ENCODE measurements around the gene CNTRL.

The CNTRL gene

GRCh38 chr9:121204611-121205010 lies 129.9 kb downstream of the CNTRL start:
- DNase-seq, result no peak

DNA sequence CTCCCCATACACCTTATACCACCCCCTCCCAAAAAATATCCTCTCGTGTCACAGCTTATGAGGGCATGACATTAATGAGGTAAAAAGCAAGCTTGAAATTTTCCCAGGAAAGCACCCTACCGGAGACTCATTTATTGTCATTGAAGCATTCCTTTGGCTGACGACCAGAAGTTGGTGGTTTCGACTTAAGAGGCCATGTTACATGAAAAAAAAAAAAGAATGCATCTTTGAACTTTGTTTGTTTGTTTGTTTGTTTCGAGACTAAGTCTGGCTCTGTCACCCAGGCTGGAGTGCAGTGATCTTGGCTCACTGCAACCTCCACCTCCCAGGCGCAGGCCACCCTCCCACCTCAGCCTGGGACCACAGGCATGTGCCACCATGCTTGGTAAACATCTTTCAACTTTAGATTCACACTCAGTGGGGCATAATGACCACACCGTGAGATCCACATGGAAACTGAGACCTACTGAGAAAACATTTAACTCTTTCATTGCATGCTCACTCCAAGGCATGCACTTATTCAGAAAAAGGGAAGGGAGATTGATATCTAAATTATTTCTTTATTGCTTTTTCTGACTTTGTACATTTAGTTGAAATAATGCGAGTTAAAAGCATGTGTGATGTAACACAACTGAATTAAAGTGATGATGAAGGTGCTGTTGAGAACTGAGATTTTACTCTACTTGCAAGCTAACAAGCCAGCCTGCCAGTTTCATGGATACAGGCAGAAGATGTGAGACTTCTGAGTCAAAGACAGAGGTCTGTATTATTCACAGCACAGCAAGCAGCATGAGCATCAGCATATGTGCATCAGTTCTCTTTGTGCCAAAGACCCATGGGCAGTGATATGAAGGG lies 132.0 kb downstream of the CNTRL start:
- no peak for DNase-seq

DNA sequence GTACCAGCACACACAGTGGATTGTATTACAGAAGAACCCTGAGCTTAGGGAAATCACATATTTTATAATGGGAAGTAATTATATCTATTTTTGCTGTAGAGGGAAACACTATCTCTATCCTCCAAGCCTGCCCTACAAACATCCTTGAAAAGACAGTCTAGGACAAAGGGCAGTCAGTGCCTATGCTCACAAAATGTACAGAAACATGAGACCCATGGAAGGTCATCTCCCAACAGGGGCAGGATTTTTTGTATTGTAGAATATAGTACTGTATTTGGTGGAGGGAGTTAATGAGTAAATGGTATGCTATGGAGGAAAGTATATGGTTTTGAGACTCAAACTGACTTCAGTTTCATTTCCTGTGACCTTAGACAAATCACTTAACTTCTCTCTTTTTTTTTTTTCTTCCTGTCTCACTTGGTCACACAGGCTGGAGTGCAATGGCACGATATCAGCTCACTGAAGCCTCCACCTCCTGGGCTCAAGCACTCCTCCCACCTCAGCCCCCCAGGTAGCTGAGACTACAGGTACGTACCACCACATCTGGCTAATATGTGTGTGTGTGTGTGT lies 132.7 kb downstream of the CNTRL start:
- DNase-seq, result no peak

GRCh38 chr9:121210536-121210935 lies 135.8 kb downstream of the CNTRL start:
- DNase-seq, result no peak

DNA sequence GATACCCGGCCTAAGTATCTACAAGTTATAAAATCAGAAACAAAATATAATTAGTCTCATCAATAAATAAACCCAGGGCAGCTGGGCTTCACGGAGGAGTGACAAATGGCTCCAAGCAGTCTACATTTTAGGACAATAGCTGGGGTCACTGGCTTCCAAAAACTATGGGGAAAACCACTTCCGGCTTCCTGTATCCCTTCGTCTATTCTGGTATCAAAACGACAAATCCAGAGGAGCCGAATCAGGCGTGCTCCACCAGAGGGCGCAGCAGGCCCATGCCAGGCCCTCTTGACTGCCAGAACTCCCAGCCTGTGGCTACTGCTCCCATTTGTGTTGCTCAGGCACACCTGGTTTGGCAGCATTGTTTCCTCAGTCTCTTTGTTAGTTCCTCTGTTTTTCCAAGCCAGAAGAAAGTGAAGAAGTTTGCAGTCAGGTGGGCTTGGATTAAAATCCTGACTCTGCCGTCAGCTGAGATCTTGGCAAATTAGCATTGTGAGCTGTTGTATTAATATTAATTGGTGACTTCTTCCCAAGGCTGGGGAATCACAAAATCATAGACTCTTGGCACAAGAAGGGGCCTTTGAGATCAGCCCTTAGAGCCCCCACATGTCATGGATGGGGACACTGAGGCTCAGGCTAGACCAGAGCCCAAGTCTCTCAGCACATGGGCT lies 138.5 kb downstream of the CNTRL start:
- peak; percentile 96 for DNase-seq

DNA sequence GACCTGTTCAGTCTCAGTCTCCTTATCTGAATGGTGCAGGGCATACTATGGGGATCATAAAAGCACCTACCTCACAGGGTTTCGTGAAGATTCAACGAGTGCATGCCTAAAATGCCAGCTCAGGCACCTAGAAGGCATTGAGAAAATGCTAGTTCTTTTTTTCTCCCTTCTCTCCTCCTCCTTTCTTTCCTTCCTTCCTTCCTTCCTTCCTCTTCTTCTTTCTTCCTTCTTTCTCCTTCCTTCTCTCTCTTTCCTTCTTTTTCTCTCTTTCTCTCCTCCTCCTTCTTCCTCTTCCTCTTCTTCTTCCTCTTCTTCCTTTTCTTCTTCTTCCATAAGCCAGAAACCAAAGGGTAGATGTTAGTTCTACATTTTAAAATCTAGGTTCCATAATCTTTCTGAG lies 139.2 kb downstream of the CNTRL start:
- no peak for DNase-seq

DNA sequence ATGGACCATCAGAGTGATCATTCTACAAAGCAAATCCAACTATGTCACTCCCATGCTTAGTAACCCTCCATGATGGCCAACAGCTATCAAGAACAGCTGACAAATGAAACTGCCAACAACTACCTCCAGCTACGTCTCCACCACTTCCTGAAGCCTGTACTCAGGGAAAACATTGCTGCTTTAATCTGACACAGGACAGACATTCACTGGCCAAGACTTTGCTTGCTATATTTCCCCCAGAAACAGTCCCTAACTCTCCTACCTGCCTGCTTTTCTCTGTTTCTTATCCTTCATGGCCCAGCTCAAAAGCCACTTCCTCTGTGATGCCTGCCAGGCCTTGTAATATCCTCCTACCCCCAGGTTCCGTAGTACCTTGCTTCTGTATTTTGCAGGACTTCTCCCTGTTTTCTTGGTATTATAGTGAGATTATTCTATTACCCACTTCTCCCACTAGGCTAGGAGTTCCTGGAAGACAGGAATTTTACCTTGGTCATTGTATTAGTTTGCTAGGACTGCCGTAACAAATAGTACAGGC lies 141.6 kb downstream of the CNTRL start:
- DNase-seq, result no peak

DNA sequence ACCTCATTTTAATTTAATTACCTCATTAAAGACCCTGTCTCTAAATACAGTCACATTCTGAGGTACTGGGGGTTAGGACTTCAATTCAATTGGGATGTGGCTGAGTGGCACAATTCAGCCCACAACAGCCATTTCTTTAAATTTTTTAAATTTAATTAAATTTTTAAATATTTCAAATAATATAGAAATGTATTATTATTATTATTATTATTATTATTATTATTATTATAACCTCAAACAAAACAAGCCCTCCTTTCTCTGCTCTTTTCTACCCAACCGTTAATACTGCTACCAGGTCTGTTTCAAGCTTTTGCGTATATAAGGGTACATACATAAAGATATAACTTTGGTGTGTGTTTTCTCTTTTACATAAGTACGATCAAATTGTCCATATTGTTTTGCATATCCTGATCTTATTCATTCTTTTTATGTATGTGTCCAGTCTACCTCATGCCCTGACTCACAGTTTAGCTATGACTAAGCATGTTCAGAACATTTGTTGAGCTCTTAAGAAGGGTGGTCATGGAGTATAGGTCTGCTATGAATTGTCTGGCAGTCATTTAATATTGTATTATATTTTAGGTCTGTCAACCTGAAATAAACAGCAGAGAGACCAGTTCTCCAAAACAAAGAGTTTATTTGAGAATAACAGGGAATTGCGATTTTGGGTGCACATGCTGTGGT lies 143.0 kb downstream of the CNTRL start:
- DNase-seq, result no peak

DNA sequence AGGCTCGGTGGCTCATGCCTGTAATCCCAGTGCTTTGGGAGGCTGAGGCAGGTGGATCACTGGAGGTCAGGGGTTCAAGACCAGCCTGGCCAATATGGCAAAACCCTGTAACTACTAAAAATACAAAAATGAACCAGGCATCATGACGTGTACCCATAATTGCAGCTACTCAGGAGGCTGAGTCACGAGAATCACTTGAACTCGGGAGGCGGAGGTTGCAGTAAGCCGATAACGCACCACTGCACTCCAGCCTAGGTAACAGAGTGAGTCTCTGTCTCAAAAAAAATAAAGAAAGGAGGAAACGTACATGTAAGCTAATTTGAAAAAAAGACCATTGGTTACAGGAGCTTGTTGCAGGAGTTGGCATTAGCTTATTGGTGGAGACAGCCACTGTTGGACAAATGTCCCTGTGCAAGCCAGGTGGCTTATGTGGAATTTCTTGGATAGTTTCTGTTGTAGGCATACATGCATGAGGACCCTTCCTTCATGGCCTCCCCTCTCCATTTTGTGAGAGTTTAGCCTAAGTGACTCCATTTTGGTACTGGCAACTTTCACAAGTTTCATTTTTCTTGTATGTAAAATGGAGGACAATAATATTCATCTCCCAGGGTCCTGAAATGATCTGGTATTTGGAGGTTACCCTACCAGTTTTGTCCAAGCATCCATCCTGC lies 143.7 kb downstream of the CNTRL start:
- DNase-seq, result no peak

GRCh38 chr9:121219530-121219929 lies 144.8 kb downstream of the CNTRL start:
- DNase-seq, result peak; percentile 50

- DNase-seq, result no peak
These were observed 146.4 kb downstream of the CNTRL start for GRCh38 chr9:121220996-121221663.

DNA sequence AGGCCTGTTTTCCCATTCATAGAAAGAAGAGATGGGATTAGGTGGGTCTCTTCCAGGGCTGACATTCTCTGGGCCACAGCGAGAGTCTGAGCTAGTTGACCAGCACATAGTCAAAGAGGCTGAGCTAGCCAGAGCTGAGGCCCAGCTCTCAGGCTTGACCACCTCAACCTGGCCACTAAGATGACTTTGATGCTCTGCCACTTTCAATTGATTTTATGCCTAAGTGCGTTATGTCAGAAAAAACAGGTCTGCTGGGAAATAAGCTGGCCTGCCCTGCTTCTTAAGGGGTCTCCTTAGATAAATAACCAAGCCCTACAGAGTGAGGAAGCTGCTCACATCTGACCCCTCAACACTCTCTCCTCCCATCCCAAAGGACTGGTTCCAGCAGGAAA lies 146.9 kb downstream of the CNTRL start:
- DNase-seq, result no peak

DNA sequence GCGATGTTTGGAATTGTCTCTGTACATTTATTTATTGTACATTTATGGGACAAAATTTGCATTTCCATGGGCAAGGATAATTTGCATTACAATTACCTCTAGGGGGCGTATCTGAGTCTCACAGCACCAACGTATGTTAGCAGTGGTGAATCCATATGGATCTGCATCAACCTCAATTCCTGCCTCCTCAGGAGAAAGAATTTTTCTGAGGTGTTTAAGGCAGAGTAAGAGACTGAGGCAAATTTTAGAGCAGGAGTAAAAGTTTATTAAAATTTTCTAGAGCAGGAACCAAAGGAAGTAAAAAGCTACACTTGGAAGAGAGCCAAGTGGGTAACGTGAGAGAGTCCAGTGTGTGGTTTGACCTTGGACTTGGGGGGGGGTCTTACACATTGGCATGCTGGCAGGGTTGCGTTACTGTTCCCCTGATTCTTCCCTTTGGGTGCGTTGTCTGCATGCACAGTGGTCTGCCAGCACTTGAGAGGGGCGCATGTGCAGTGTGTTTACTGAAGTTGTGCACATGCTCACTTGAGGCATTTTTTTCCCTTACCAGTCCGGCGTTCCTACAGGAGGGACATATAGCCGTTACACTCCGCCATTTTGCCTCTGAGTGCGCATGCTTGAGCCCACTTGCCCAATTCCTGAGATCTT lies 147.9 kb downstream of the CNTRL start:
- DNase-seq, result peak; percentile 73

GRCh38 chr9:121225240-121225639 lies 150.5 kb downstream of the CNTRL start:
- DNase-seq, result no peak

DNA sequence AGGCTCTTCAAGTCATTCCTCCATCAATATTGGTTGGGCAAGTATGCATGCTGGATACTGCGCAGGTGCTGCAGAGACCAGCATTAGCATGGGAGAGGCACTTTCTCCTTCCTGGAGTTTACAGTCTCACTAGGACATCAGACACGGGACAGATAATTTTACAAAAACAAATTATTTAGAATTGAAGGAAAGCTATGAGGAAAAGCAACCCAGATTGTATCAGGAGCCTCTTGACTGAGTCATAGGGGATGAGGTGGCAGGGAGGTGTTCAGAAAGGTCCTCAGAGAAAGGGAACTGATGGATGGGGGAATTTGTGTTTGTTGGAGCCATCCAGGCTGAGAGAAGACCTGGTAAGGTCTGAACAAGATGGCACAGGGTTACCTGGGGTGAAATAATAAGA lies 151.4 kb downstream of the CNTRL start:
- DNase-seq, result no peak

All from OCI-M1 (cell line).